ENCODE measurements around the gene ZSCAN9.

ZSCAN9 gene

GRCh38 chr6:28280595-28281287, 55.7 kb downstream of the ZSCAN9 start:
- no peaks in the 10 kb centered on the region for H4K20me1 ChIP-seq (ENCODE audit: low read depth, low read length)
- peak overlapping the region; percentile 61 for H3K9ac ChIP-seq (ENCODE audit: low read length)
- H3K27ac ChIP-seq (ENCODE audit: low read depth, low read length) = no peak overlapping the region
- H3K9me2 ChIP-seq (replicated peaks; ENCODE audit: insufficient read depth, low read length) = no peaks in the 10 kb centered on the region
- no peaks in the 10 kb centered on the region for H3K27me3 ChIP-seq (ENCODE audit: low read length)
- peak overlapping the region; percentile 81 for H2AFZ ChIP-seq (ENCODE audit: low read depth, low read length, severe bottlenecking)
- H3K9me3 ChIP-seq (ENCODE audit: insufficient read depth, low read length) = no peaks in the 10 kb centered on the region
- H3K4me3 ChIP-seq (ENCODE audit: insufficient read depth, low read length, poor library complexity, severe bottlenecking) = peak overlapping the region; percentile 64
- H3K36me3 ChIP-seq (ENCODE audit: low read length) = no peaks in the 10 kb centered on the region
- no peaks in the 10 kb centered on the region for H3K79me2 ChIP-seq (ENCODE audit: insufficient read depth, low read length)
- TF ChIP-seq CTCF (IDR thresholded peaks at IDR 0.05; ENCODE audit: insufficient read depth, low read length, poor library complexity, severe bottlenecking) (no peak), EZH2phosphoT487 (conservative IDR thresholded peaks at IDR 0.05; ENCODE audit: low read length) (no peak)
- peak overlapping the region; percentile 87 for H3K4me2 ChIP-seq (ENCODE audit: low read depth, low read length, poor library complexity, severe bottlenecking)
- H3F3A ChIP-seq (ENCODE audit: insufficient read depth) = no peaks in the 10 kb centered on the region

GRCh38 chr6:28281288-28282064, 56.4 kb downstream of the ZSCAN9 start, which contains the start of gene PGBD1:
TSS of gene PGBD1 (plus strand) at chr6:28281572. CDS start at chr6:28283814, 2,242 bp downstream.
- Histone ChIP-seq H3K9ac (ENCODE audit: low read length) (peak within 1 kb of the TSS; percentile 61), H3K9me2 (replicated peaks; ENCODE audit: insufficient read depth, low read length) (no peaks in the 10 kb centered on the region), H2AFZ (ENCODE audit: low read depth, low read length, severe bottlenecking) (peak within 1 kb of the TSS; percentile 81), H3K36me3 (ENCODE audit: low read length) (no peaks in the 10 kb centered on the region), H3K27me3 (ENCODE audit: low read length) (no peaks in the 10 kb centered on the region), H3K27ac (ENCODE audit: low read depth, low read length) (no peak within 1 kb of the TSS), H3K9me3 (ENCODE audit: insufficient read depth, low read length) (no peaks in the 10 kb centered on the region), H3K4me2 (ENCODE audit: low read depth, low read length, poor library complexity, severe bottlenecking) (peak within 1 kb of the TSS; percentile 87), H3K79me2 (ENCODE audit: insufficient read depth, low read length) (no peaks in the 10 kb centered on the region), H4K20me1 (ENCODE audit: low read depth, low read length) (no peaks in the 10 kb centered on the region), H3F3A (ENCODE audit: insufficient read depth) (no peaks in the 10 kb centered on the region), H3K4me3 (ENCODE audit: insufficient read depth, low read length, poor library complexity, severe bottlenecking) (peak within 1 kb of the TSS; percentile 64)
- TF ChIP-seq EZH2phosphoT487 (conservative IDR thresholded peaks at IDR 0.05; ENCODE audit: low read length) = no peak
- TF ChIP-seq CTCF (IDR thresholded peaks at IDR 0.05; ENCODE audit: insufficient read depth, low read length, poor library complexity, severe bottlenecking) = no peak

- H3F3A ChIP-seq (ENCODE audit: insufficient read depth) = no peaks in the 10 kb centered on the region
- no peak overlapping the region for H2AFZ ChIP-seq (ENCODE audit: low read depth, low read length, severe bottlenecking)
- H3K9me3 ChIP-seq (ENCODE audit: insufficient read depth, low read length) = no peaks in the 10 kb centered on the region
- H3K4me3 ChIP-seq (ENCODE audit: insufficient read depth, low read length, poor library complexity, severe bottlenecking) = no peak overlapping the region
- TF ChIP-seq EZH2phosphoT487 (conservative IDR thresholded peaks at IDR 0.05; ENCODE audit: low read length) (no peak), CTCF (IDR thresholded peaks at IDR 0.05; ENCODE audit: insufficient read depth, low read length, poor library complexity, severe bottlenecking) (no peak)
- no peak overlapping the region for H3K9ac ChIP-seq (ENCODE audit: low read length)
- no peaks in the 10 kb centered on the region for H3K9me2 ChIP-seq (replicated peaks; ENCODE audit: insufficient read depth, low read length)
- no peaks in the 10 kb centered on the region for H3K79me2 ChIP-seq (ENCODE audit: insufficient read depth, low read length)
- H3K27ac ChIP-seq (ENCODE audit: low read depth, low read length) = no peak overlapping the region
- H3K36me3 ChIP-seq (ENCODE audit: low read length) = peaks cover 9% of the 10 kb centered on the region; the same call in 1 of the 2 replicates
- H3K27me3 ChIP-seq (ENCODE audit: low read length) = no peaks in the 10 kb centered on the region
- peak overlapping the region; percentile 87 for H3K4me2 ChIP-seq (ENCODE audit: low read depth, low read length, poor library complexity, severe bottlenecking)
- H4K20me1 ChIP-seq (ENCODE audit: low read depth, low read length) = no peaks in the 10 kb centered on the region
Observed at GRCh38 chr6:28282926-28283325, 57.9 kb downstream of the ZSCAN9 start.
